HG02970 (cell line): ENCODE measurements around the gene ANKUB1.

Experiments
- ATAC-seq: cut with Tn5 transposase; IDR thresholded peaks from one replicate; pipeline ENCODE4 v1.9.1; 2021; ENCODE audit warnings: mild to moderate bottlenecking, moderate library complexity, moderate number of reproducible peaks; ENCODE audit not compliant: unreplicated experiment, low FRiP score

The ANKUB1 gene

GRCh38 chr3:149765762-149766334, 26.5 kb downstream of the ANKUB1 start:
- no peak for ATAC-seq

- no peak for ATAC-seq
These were observed 28.1 kb downstream of the ANKUB1 start for GRCh38 chr3:149764302-149764701.

GRCh38 chr3:149763565-149764195, 28.7 kb downstream of the ANKUB1 start:
- ATAC-seq, result no peak

- no peak for ATAC-seq
These were observed 38.6 kb downstream of the ANKUB1 start for GRCh38 chr3:149753717-149754116.

GRCh38 chr3:149752788-149753136, 39.6 kb downstream of the ANKUB1 start:
- no peak for ATAC-seq

- peak; percentile 97 for ATAC-seq
These were observed 40.1 kb downstream of the ANKUB1 start, which contains the start of gene COMMD2 for GRCh38 chr3:149752051-149752787. Gene COMMD2, minus strand, starts transcription at chr3:149752489. Its CDS starts 45 bp downstream, at chr3:149752444.

GRCh38 chr3:149751551-149751950, 40.8 kb downstream of the ANKUB1 start:
- no peak for ATAC-seq

GRCh38 chr3:149744606-149745005, 47.7 kb downstream of the ANKUB1 start:
- no peak for ATAC-seq

- no peak for ATAC-seq
These were observed 48.2 kb downstream of the ANKUB1 start for GRCh38 chr3:149744151-149744550.

- ATAC-seq, result no peak
These were observed 53.0 kb downstream of the ANKUB1 start for GRCh38 chr3:149739396-149739795.

- ATAC-seq, result no peak
These were observed 53.5 kb downstream of the ANKUB1 start for GRCh38 chr3:149738876-149739275.

GRCh38 chr3:149736953-149737205, 55.5 kb downstream of the ANKUB1 start:
- ATAC-seq, result no peak

GRCh38 chr3:149736175-149736952, 56.0 kb downstream of the ANKUB1 start:
- ATAC-seq, result no peak

GRCh38 chr3:149732234-149732633, 60.1 kb downstream of the ANKUB1 start:
- no peak for ATAC-seq

GRCh38 chr3:149727656-149728055, 64.7 kb downstream of the ANKUB1 start:
- ATAC-seq, result no peak

- ATAC-seq, result no peak
These were observed 65.5 kb downstream of the ANKUB1 start for GRCh38 chr3:149726716-149727407.

- ATAC-seq, result no peak
These were observed 68.6 kb downstream of the ANKUB1 start for GRCh38 chr3:149723781-149724180.

GRCh38 chr3:149720918-149721317, 71.4 kb downstream of the ANKUB1 start:
- no peak for ATAC-seq

GRCh38 chr3:149717391-149718056, 74.8 kb downstream of the ANKUB1 start:
- ATAC-seq, result no peak

GRCh38 chr3:149716984-149717383, 75.4 kb downstream of the ANKUB1 start:
- no peak for ATAC-seq
